ENCODE data around the gene CSK.

Gene CSK

GRCh38 chr15:74749832-74750231 lies 32.0 kb upstream of the CSK start:
- TF ChIP-seq, protein P1, sequence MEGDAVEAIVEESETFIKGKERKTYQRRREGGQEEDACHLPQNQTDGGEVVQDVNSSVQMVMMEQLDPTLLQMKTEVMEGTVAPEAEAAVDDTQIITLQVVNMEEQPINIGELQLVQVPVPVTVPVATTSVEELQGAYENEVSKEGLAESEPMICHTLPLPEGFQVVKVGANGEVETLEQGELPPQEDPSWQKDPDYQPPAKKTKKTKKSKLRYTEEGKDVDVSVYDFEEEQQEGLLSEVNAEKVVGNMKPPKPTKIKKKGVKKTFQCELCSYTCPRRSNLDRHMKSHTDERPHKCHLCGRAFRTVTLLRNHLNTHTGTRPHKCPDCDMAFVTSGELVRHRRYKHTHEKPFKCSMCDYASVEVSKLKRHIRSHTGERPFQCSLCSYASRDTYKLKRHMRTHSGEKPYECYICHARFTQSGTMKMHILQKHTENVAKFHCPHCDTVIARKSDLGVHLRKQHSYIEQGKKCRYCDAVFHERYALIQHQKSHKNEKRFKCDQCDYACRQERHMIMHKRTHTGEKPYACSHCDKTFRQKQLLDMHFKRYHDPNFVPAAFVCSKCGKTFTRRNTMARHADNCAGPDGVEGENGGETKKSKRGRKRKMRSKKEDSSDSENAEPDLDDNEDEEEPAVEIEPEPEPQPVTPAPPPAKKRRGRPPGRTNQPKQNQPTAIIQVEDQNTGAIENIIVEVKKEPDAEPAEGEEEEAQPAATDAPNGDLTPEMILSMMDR (conservative IDR thresholded peaks at IDR 0.05), result no peak
- H3K27ac ChIP-seq, result no peak overlapping the region

GRCh38 chr15:74750751-74751150 lies 31.1 kb upstream of the CSK start:
- TF ChIP-seq, protein P1 (conservative IDR thresholded peaks at IDR 0.05), result no peak

GRCh38 chr15:74752011-74752410 lies 29.9 kb upstream of the CSK start:
- H3K27ac ChIP-seq, result no peak overlapping the region
- TF ChIP-seq, protein P1 (conservative IDR thresholded peaks at IDR 0.05), result no peak

More at GRCh38 chr15:74750751-74751150, 31.1 kb upstream of the CSK start:
- no peak overlapping the region for H3K27ac ChIP-seq

DNA sequence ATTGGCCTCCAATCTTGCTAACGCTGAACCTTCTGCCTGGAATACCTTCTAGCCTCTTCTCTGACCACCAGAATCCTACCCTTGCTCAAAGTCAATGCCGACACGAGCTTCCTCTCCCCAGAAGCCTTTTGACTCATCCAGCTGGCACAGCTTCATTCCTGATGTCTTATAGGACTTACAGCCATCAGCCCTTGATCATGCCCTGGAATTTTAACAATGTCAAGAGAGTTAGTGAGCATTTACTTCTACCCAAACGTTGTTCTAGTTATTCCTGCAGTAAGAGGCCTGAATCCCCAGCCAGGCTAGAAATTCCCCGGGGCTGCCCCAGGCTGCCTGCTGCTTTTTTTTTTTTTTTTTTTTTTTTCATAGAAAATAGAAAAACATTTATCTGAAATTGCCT lies 29.3 kb upstream of the CSK start:
- TF ChIP-seq, protein P1 (conservative IDR thresholded peaks at IDR 0.05), result no peak
- H3K27ac ChIP-seq, result no peak overlapping the region

DNA sequence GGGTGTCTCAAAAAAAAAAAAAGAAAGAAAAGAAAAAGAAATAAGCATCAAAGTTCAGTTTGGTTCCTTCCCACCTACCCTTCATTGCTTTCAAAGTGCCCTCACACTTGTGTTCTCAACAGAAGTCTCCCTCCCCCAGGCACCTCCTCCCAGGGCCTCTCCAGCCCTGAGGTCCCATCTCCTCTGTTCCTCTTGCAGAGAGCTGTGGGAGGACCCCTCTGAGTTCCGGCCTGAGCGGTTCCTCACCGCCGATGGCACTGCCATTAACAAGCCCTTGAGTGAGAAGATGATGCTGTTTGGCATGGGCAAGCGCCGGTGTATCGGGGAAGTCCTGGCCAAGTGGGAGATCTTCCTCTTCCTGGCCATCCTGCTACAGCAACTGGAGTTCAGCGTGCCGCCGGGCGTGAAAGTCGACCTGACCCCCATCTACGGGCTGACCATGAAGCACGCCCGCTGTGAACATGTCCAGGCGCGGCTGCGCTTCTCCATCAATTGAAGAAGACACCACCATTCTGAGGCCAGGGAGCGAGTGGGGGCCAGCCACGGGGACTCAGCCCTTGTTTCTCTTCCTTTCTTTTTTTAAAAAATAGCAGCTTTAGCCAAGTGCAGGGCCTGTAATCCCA lies 27.2 kb upstream of the CSK start:
- TF ChIP-seq, protein P1 (conservative IDR thresholded peaks at IDR 0.05), result no peak
- no peak overlapping the region for H3K27ac ChIP-seq

DNA sequence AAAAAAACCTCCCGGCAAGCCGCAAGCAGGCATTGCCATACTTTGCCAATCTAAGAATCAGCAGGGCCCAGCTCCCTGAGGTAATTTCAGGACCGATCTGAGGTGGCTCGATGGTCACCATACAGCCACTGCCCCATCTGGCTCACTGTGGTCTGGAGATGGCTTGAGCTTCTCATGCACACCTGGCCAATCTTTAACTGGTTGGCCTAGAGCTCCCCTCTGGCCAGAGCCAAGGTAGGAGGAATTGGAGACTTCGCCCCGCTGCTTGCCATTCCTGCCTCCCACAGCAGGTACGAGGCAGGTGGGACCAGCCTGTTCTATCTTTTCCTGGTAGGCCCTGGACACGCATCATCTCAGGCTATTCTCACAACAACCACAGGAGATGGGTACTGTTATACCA lies 23.1 kb upstream of the CSK start:
- no peak overlapping the region for H3K27ac ChIP-seq
- TF ChIP-seq, protein P1 (conservative IDR thresholded peaks at IDR 0.05), result no peak

DNA sequence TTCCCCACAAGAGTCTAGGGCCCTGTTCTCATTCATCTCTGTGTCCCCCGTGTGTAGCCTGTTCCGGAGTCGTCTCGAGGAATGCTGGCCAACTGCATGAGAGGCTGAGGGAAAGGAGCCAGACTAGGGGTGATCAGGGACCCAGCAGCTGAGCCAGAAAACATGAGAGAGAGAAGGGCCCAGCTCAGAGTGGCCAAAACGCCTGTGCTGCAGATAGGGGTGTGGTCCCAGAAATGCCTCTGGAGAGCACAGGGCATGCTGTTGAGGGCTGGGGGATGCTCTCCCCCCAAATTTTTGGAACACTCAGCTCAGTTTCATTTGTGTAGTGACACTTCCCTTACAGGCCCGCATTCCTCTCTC lies 19.1 kb upstream of the CSK start:
- no peak overlapping the region for H3K27ac ChIP-seq
- TF ChIP-seq, protein P1 (conservative IDR thresholded peaks at IDR 0.05), result no peak

Measured in VCaP (cell line).